C4-2B (cell line): ENCODE results near the gene ELMOD1.

Experiments
- H3K27ac ChIP-seq: fragments of 450-650 bp; 2 replicates; pipeline ENCODE4 v1.5.1; 2017
- ZFX ChIP-seq: fragments of 450-650 bp; IDR thresholded peaks from 2 replicates; pipeline ENCODE4 v1.6.1; 2017
- TF ChIP-seq, protein P1 (sequence below): fragments of 450-650 bp; conservative IDR thresholded peaks from 2 replicates; pipeline ENCODE4 v1.5.1; 2017; ENCODE audit warnings: mild to moderate bottlenecking

The ELMOD1 gene

GRCh38 chr11:107646783-107647182, 55.8 kb downstream of the ELMOD1 start:
- no peak overlapping the region for H3K27ac ChIP-seq
- no peak for TF ChIP-seq ZFX
- TF ChIP-seq, protein P1, sequence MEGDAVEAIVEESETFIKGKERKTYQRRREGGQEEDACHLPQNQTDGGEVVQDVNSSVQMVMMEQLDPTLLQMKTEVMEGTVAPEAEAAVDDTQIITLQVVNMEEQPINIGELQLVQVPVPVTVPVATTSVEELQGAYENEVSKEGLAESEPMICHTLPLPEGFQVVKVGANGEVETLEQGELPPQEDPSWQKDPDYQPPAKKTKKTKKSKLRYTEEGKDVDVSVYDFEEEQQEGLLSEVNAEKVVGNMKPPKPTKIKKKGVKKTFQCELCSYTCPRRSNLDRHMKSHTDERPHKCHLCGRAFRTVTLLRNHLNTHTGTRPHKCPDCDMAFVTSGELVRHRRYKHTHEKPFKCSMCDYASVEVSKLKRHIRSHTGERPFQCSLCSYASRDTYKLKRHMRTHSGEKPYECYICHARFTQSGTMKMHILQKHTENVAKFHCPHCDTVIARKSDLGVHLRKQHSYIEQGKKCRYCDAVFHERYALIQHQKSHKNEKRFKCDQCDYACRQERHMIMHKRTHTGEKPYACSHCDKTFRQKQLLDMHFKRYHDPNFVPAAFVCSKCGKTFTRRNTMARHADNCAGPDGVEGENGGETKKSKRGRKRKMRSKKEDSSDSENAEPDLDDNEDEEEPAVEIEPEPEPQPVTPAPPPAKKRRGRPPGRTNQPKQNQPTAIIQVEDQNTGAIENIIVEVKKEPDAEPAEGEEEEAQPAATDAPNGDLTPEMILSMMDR = no peak

DNA sequence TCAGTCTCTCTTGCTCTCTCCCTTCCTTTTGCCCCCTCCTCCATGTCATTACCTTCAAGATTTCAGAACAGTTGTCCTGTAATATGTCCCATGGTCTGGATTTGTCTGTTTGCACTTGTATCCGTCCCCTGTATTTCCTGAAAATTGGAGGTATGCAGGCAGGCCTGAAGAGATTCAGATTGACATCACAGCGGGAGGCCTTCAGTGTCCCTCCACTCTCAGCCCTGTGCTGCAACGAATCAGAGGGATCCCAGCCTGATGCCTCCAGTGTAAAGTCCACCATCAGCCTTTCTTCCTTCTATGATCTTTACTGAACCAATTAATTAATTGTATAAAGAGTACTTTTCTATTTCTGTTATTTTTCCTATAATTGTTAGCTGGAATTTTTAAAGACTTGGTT, 57.3 kb downstream of the ELMOD1 start:
- H3K27ac ChIP-seq = no peak overlapping the region
- TF ChIP-seq, protein P1 = no peak
- TF ChIP-seq ZFX = no peak

- TF ChIP-seq ZFX = no peak
- TF ChIP-seq, protein P1 = no peak; the same call in 1 of the 2 replicates
Observed at GRCh38 chr11:107651672-107652071, 60.7 kb downstream of the ELMOD1 start.

DNA sequence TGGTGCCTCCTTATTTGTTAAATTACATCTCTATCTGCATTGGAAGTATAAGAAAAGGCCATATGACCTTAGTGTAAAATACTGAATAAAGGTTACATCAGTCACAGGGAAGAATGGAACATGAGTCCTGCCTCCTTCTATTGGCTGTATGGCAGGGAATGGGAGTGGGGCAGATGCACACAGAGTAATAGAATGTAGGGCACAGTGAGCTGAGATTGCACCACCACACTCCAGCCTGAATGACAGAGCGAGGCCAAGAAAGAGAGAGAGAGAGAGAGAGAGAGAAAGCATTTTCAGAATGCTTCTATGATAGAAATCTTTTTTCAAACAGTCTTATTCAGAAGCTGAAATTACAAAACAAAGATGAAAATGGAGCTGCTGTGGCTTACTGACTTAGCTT, 62.1 kb downstream of the ELMOD1 start:
- no peak overlapping the region for H3K27ac ChIP-seq
- TF ChIP-seq, protein P1 = no peak
- no peak for TF ChIP-seq ZFX

More at GRCh38 chr11:107651672-107652071, 60.7 kb downstream of the ELMOD1 start:
- no peak overlapping the region for H3K27ac ChIP-seq

GRCh38 chr11:107655602-107656001, 64.7 kb downstream of the ELMOD1 start:
- no peak overlapping the region for H3K27ac ChIP-seq
- no peak for TF ChIP-seq ZFX

DNA sequence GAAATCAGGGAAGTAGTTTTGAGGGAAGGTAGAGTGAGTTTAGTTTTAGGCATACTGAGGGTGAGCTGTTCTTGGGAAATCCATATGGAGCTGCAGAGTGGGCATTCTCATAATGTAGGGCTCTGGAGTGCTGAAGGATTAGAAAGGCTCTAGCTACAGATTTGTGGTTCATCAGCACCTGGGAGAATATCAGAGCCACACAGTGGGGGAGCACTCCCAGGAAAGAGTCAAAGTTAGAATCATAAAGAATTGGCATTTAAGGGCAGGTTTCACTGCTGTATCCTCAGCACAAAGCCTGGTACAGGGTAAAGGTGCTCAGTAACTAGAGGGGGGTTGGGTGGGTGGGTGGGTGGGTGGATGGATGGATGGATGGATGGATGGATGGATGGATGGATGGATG, 68.4 kb downstream of the ELMOD1 start:
- H3K27ac ChIP-seq = no peak overlapping the region
- TF ChIP-seq, protein P1 = no peak
- TF ChIP-seq ZFX = no peak

DNA sequence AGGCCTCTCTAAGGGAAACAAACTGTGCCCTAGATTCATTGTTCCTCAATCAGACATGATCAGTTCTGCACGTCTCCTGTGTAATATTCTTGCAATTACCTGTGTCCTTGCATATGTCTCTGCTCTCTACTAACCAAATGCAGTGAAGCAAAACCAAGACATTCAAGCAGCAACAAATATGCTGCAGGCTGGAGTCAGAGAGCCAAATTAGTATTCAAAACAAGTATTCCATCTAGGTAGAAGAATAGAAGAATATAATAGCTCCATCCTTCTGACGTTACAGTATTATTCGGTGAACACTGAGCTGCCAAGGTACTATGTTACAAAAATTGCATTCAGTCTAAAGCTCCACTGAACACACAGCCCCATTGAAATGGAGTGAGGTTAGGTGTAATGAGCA, 69.1 kb downstream of the ELMOD1 start:
- no peak overlapping the region for H3K27ac ChIP-seq
- TF ChIP-seq ZFX = no peak
- TF ChIP-seq, protein P1 = no peak

- TF ChIP-seq ZFX = no peak
- TF ChIP-seq, protein P1 = no peak
- H3K27ac ChIP-seq = no peak overlapping the region
Observed at GRCh38 chr11:107661656-107662055, 70.7 kb downstream of the ELMOD1 start.
